Gastroesophageal sphincter (tissue), 3 donors: ENCODE results near the gene DNAJC5.

ENCODE experiments used
- EP300 ChIP-seq: sonication (generic); formaldehyde crosslinking; IDR thresholded peaks from one replicate; pipeline ENCODE4 v1.6.1; 2017; ENCODE audit warnings: antibody characterized with exemption, mild to moderate bottlenecking
- POLR2A ChIP-seq, 2 donors: fragments of 450-650 bp; IDR thresholded peaks; one replicate each; pipeline ENCODE4 v1.6.1; 2017; ENCODE audit warnings: antibody characterized with exemption in 2 of 2, mild to moderate bottlenecking in 2 of 2, moderate library complexity in 1 of 2
- POLR2AphosphoS5 ChIP-seq: sonication (generic); formaldehyde crosslinking; IDR thresholded peaks from one replicate; pipeline ENCODE4 v1.6.1; 2017; ENCODE audit warnings: antibody characterized with exemption
- TF ChIP-seq, protein P1 (sequence below), 4 experiments: fragments of 200-600 bp in 2 of 4; fragments of 450-650 bp in 2 of 4; sonication (generic) in 1 of 4; IDR thresholded peaks; one replicate each; pipeline ENCODE4 v1.5.1; 2017 to 2019; ENCODE audit warnings: antibody characterized with exemption in 4 of 4, mild to moderate bottlenecking in 2 of 4, moderate library complexity in 2 of 4

DNA sequence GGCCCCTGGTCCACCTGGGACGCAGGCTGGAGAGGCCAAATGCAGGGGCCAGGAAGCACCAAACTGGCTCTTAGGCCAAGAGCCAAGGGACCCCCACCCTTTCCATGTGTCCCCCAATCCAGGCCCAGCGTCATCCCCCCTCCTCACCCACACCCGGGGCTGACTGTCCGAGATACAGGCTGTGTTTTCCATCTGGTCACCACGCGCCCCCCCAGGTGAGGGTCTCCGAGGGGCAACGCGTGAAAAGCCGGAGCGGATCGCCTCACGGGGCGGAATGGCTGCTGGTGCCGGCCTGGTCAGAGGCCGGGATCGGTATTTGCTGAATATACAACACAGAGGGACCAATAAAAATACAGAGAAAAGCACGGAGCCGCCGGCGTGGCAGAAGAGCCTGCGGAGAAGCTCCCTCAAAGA is 38.8 kb upstream of the DNAJC5 start:
- TF ChIP-seq POLR2AphosphoS5 (no peak), EP300 (no peak), POLR2A (IDR thresholded peaks at IDR 0.05) (no peak)
- TF ChIP-seq, protein P1, sequence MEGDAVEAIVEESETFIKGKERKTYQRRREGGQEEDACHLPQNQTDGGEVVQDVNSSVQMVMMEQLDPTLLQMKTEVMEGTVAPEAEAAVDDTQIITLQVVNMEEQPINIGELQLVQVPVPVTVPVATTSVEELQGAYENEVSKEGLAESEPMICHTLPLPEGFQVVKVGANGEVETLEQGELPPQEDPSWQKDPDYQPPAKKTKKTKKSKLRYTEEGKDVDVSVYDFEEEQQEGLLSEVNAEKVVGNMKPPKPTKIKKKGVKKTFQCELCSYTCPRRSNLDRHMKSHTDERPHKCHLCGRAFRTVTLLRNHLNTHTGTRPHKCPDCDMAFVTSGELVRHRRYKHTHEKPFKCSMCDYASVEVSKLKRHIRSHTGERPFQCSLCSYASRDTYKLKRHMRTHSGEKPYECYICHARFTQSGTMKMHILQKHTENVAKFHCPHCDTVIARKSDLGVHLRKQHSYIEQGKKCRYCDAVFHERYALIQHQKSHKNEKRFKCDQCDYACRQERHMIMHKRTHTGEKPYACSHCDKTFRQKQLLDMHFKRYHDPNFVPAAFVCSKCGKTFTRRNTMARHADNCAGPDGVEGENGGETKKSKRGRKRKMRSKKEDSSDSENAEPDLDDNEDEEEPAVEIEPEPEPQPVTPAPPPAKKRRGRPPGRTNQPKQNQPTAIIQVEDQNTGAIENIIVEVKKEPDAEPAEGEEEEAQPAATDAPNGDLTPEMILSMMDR (IDR thresholded peaks at IDR 0.05): no peak
